ENCODE measurements around the gene ARID1B. TPM values are rescaled to one million over a fixed set of nuclear protein-coding genes. Genes with fewer than 3 reads are reported as not detected.

Gene ARID1B
- total RNA-seq, 1 experiment from 2014 or later = 35.6 TPM

GRCh38 chr6:156857573-156857972 is 80.4 kb downstream of the ARID1B start (continued):
- TF ChIP-seq YY1 (IDR thresholded peaks at IDR 0.05; ENCODE audit: extremely low read depth, insufficient replicate concordance, low read depth, low read length) = no peak

GRCh38 chr6:156859686-156860085 is 82.5 kb downstream of the ARID1B start:
- H3K4me1 ChIP-seq (ENCODE audit: control insufficient read depth in 1 of 2, insufficient read depth in 2 of 2, low read length in 2 of 2) = no peaks in the 10 kb centered on the region
- H3K9me2 ChIP-seq (ENCODE audit: insufficient read depth) = no peaks in the 10 kb centered on the region
- ChIA-PET CTCF (no interaction called here), POLR2A (no interaction called here), RAD21 (ENCODE audit: low non-redundant PET in 1 of 2, low total read pairs in 2 of 2, uncharacterized antibody in 2 of 2, unreplicated experiment in 2 of 2) (no interaction called here)
- H2AFZ ChIP-seq (ENCODE audit: low read depth, low read length, poor library complexity, severe bottlenecking) = no peak overlapping the region
- DNase-seq (ENCODE audit: low read depth, low spot score) = no peak
- intact Hi-C loops (cut with micrococcal nuclease) = no loop called here
- no peak overlapping the region for H3K4me3 ChIP-seq (replicated peaks in 1 of 2; ENCODE audit: low read depth in 1 of 2, low read length in 2 of 2)
- no peak for ATAC-seq
- H3K4me2 ChIP-seq (ENCODE audit: low read length) = no peak overlapping the region
- H3K27me3 ChIP-seq (ENCODE audit: insufficient read depth, low read length) = no peaks in the 10 kb centered on the region
- no peaks in the 10 kb centered on the region for H3K36me3 ChIP-seq (ENCODE audit: control insufficient read depth in 1 of 2, insufficient read depth in 2 of 2, low read length in 2 of 2)
- H3K27ac ChIP-seq (ENCODE audit: low read depth, low read length) = no peak overlapping the region
- TF ChIP-seq MAX (IDR thresholded peaks at IDR 0.05) (no peak), SIN3A (IDR thresholded peaks at IDR 0.05; ENCODE audit: low read depth) (no peak), REST (IDR thresholded peaks at IDR 0.05; ENCODE audit: low read depth) (no peak), POLR2AphosphoS5 (IDR thresholded peaks at IDR 0.05; ENCODE audit: low read depth, low read length) (no peak), SP1 (IDR thresholded peaks at IDR 0.05; ENCODE audit: low read depth) (no peak), EZH2 (IDR thresholded peaks at IDR 0.05) (no peak), ELF1 (IDR thresholded peaks at IDR 0.05; ENCODE audit: borderline replicate concordance, low read depth) (no peak), ZNF274 (IDR thresholded peaks at IDR 0.05; ENCODE audit: low read depth, low read length) (no peak), RAD21 (IDR thresholded peaks at IDR 0.05; ENCODE audit: low read depth) (no peak), POLR2A (IDR thresholded peaks at IDR 0.05; ENCODE audit: borderline replicate concordance, extremely low read depth, insufficient read depth, insufficient read length) (no peak), FOSL1 (IDR thresholded peaks at IDR 0.05; ENCODE audit: low read depth) (no peak), CBX3 (IDR thresholded peaks at IDR 0.05; ENCODE audit: low read depth) (no peak), YY1 (IDR thresholded peaks at IDR 0.05; ENCODE audit: extremely low read depth, insufficient replicate concordance, low read depth, low read length) (no peak), SRF (IDR thresholded peaks at IDR 0.05; ENCODE audit: low read depth) (no peak), JUND (IDR thresholded peaks at IDR 0.05) (no peak), EZH2phosphoT487 (IDR thresholded peaks at IDR 0.05; ENCODE audit: borderline replicate concordance) (no peak), ZFX (IDR thresholded peaks at IDR 0.05) (no peak)
- peaks cover 66% of the 10 kb centered on the region for H3K79me2 ChIP-seq (ENCODE audit: insufficient read depth, low read length)
- peaks cover 14% of the 10 kb centered on the region for H4K20me1 ChIP-seq (ENCODE audit: insufficient read depth)
- BruUV-seq (replicated peaks) = no TSS peak
- no peaks in the 10 kb centered on the region for H3K9me3 ChIP-seq (ENCODE audit: control insufficient read depth in 1 of 2, insufficient read depth in 1 of 2, low read depth in 1 of 2, low read length in 2 of 2)
- no peak overlapping the region for H3K9ac ChIP-seq (ENCODE audit: low read length)
